Measurements from ENCODE around the gene MCF2L.

The MCF2L gene

GRCh38 chr13:112951674-112952371, 17.2 kb upstream of the MCF2L start:
- DNase-seq, result no peak

GRCh38 chr13:112952759-112953551, 16.1 kb upstream of the MCF2L start:
- no peak for DNase-seq

GRCh38 chr13:112953591-112954487, 15.2 kb upstream of the MCF2L start:
- DNase-seq, result no peak

DNA sequence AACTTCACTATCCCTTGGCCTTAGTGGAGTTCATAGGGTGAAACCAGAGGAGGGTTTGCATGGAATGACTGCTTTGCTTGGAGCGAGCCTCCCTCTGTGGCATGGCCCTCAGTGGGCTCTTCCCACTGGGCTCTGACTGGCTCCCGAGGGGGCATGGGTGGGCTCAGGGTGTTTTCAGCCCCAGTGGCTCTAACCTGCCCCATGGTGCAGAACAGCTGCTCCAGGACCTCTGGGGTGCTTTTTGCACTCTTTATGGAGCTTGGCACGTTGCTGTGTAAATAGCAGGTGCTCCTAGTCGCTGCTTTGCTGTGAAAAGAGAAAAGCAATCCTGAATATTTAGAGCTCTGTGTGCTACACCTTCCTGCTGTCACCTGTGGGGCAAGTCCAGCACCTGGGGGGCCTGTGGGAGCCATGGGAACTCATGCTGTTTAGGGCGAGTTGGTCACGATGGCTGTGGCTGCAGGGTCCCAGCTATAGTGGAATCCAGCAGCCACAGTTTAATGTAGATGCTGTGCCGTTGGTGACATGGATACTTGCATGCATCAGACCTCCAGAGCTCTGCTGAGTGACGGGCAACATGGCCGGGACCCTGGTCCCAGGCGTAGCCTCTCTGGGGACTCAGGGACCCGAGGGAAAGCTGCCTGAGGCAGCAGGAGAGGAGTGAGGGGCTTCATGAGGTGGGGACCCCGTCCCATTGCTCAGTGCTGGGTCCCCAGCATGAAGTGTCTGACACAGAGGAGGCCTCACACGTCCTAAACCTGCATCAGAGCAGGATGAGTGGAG, 14.3 kb upstream of the MCF2L start:
- DNase-seq, result no peak

GRCh38 chr13:112955271-112955937, 13.6 kb upstream of the MCF2L start:
- DNase-seq, result no peak

DNA sequence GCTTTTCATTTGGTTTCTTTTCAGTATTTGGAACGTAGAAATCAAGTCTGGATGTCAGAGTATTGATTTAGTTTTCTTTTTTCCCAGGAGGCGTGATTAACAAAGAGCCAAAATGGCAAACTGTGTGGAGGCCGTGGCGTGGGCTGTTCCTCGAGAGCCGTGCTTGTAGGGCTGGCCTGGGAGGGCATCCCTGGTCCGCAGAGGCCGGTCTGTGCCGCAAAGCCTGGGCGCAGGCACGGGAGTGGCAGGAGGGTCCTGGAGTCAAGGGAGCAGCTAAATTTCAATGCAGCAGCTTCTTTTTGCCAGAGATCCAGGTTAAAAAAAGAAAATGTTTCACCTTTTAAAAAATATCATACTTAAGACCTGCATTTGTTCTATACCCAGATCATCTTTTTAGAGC, 13.1 kb upstream of the MCF2L start:
- no peak for DNase-seq

- DNase-seq, result no peak
Observed at GRCh38 chr13:112956571-112957294, 12.3 kb upstream of the MCF2L start.

GRCh38 chr13:112957295-112957677, 11.7 kb upstream of the MCF2L start:
- DNase-seq, result no peak

GRCh38 chr13:112958127-112958989, 10.7 kb upstream of the MCF2L start:
- DNase-seq, result no peak

DNA sequence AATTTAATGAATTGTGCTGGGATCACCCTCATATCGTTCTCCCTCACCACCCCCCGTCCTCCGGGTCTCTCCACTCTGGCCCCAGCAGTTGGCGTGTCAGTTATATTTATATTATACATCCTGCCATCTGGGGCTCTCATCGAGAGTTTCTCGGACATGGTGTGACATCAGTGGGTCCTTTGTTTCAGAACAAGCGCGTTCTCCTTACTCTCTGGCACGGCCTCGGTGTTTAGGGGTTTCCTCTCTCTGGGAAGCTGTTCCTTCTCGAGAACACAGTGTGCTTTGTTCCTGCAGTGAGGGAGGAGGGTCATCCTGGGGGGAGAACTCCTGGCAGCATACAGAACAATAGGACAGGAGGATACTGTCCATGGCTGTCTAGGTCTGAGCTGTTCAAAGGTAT, 9.8 kb upstream of the MCF2L start:
- DNase-seq, result no peak

GRCh38 chr13:112959701-112960542, 9.1 kb upstream of the MCF2L start:
- no peak for DNase-seq

DNA sequence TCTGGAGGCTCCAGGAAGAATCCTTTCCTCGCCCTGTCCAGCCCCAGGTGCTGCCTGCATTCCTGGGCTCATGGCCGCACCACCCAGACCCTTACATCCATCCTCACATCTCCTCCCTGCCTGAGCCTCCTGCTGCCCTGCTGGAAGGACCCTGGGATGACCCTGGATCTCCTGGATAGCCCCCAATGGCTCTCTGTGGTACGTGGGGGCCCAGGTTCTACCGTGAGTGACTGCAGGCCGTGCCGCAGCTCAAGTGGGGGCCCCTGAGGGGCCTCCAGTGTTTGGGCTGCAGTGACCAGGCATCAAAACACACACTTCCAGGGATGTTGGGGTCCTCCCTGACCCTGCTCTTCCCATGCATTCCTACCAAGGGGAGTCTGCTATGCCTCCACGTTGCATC, 8.3 kb upstream of the MCF2L start:
- DNase-seq, result no peak

DNA sequence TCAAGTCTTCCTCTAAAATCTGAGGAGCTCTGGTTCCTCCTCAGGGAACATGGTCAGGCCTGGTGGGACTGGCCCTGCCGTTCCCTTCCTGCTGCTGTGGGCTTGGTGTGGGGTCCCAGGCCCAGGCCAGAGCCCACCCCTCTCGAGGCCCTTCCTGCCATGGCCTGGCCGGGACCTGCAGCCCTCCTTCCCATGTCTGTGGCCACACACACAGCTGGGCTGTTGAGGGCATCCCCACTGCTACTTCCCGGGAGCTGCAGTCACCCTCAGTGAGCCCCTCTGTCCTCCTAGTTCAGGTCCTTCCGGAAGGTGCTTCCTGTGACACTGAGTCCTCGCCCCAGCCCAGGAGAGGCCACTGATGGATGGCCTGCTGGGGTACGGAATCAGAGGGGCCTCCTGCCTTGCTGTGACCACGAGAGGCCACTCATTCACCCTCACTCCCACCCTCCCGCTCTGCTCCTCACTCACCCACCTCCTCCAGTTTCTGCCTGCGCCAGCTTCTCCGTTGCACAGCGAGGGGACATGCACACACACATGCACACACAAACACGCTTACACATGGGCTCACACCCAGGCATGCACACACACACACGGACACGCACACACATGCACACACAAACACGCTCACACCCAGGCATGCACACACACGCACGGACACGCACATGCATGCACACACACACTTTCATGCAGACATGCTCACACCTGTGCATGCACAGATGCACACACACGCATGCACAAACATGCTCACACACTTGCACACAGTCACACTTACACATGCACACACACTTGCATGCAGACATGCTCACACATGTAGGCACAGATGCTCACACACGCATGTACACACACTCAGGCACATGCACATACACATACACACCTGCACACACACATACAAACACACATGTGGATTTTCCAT, 7.3 kb upstream of the MCF2L start:
- no peak for DNase-seq

- DNase-seq, result no peak
Observed at GRCh38 chr13:112962396-112962795, 6.6 kb upstream of the MCF2L start.

DNA sequence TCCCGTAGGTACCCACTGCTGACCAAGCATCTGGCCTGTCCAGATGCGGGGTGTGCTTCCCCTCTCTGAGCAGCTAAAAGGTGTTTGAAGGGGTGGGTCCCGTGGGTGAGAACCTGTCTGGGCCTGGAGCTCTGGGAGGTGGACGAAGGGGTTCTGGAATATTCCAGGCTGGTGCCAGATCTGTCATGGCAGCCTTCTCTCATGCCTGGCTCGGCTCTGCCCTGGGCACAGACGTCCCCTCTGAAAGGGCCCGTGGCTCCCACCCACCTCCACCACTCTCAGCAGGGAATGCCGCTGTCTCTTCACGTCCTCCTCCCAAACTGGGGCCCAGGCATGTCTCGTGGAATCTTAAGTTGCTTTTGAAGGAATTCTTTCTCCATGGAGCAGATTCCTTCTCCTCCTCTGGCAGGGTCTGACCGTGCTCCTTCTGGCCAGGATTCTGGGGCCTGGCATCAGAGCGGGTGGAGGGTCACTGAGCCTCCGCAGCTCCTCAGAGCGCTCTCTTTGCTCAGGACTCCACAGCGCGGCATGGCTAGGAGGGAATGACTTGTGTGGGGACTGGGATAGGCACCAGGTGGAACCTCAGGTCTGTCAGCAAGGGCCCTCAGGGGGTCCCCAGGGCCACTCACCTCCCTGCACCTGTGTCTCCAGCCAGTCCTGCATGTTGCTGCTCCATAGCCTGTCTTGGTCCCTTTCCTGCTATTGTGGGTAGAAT, 5.9 kb upstream of the MCF2L start:
- no peak for DNase-seq

- DNase-seq, result no peak
Observed at GRCh38 chr13:112963641-112964040, 5.4 kb upstream of the MCF2L start.

GRCh38 chr13:112964971-112965492, 4.0 kb upstream of the MCF2L start:
- DNase-seq, result no peak

Measured in bone marrow (tissue), 2 donors.